Measurements from ENCODE around the gene TMEM270.

GRCh38 chr7:73860859-73861258 is at the start of gene TMEM270:
- TF ChIP-seq CTCF (IDR thresholded peaks at IDR 0.05), result no peak
- TF ChIP-seq POLR2AphosphoS5 (IDR thresholded peaks at IDR 0.05), result no peak
- TF ChIP-seq EP300 (IDR thresholded peaks at IDR 0.05), result no peak
- TF ChIP-seq POLR2A (IDR thresholded peaks at IDR 0.05), result no peak
